OCI-LY7 (cell line): ENCODE measurements around the gene MYO18B. TPM values are rescaled to one million over a fixed set of nuclear protein-coding genes. Genes with fewer than 3 reads are reported as not detected.

Experiments
- BruUV-seq: library from RNA; stranded (reverse); fragments of 400-500 nt; replicated peaks from 2 replicates; lab custom pipeline; 2021; lab: Mats Ljungman, UMichigan
- CTCF ChIA-PET: fragments of 300-600 bp; sonication (Branson Sonifier 250); formaldehyde crosslinking; loops from one replicate; lab custom pipeline; 2022; ENCODE audit warnings: antibody characterized with exemption; ENCODE audit not compliant: unreplicated experiment; lab: Charles Lee
- POLR2A ChIA-PET: fragments of 300-600 bp; sonication (Branson Sonifier 250); formaldehyde crosslinking; loops from one replicate; lab custom pipeline; 2022; ENCODE audit warnings: antibody characterized with exemption; lab: Charles Lee
- DNase-seq: peaks from one replicate; pipeline ENCODE4 v3.0.0-alpha.2; 2015; ENCODE audit warnings: low spot score
- H2AFZ ChIP-seq: fragments of 200-600 bp; sonication (generic), shearing (Covaris generic); 2 replicates; pipeline ENCODE4 v1.6.1; 2014; ENCODE audit warnings: mild to moderate bottlenecking, antibody characterized with exemption, low read length, moderate library complexity
- H3K27ac ChIP-seq: fragments of 200-600 bp; sonication (generic); 2 replicates; pipeline ENCODE4 v1.5.1; 2014; ENCODE audit warnings: mixed run types, low read depth, mild to moderate bottlenecking, moderate library complexity, low read length, inconsistent platforms; ENCODE audit not compliant: poor library complexity, severe bottlenecking
- H3K36me3 ChIP-seq: fragments of 200-600 bp; sonication (generic); 2 replicates; pipeline ENCODE4 v1.6.1; 2014; ENCODE audit warnings: mild to moderate bottlenecking, antibody characterized with exemption, low read length, moderate library complexity, mixed read lengths; ENCODE audit not compliant: insufficient read depth
- H3K4me1 ChIP-seq: fragments of 200-600 bp; sonication (generic); 2 replicates; pipeline ENCODE4 v1.5.1; 2014; ENCODE audit warnings: mild to moderate bottlenecking, low read length; ENCODE audit not compliant: insufficient read depth, poor library complexity, severe bottlenecking
- H3K4me2 ChIP-seq: fragments of 200-600 bp; sonication (generic); 2 replicates; pipeline ENCODE4 v1.6.1; 2014; ENCODE audit warnings: mild to moderate bottlenecking, low read length
- H3K4me3 ChIP-seq: fragments of 200-600 bp; sonication (generic); 2 replicates; pipeline ENCODE4 v1.5.1; 2014; ENCODE audit warnings: mild to moderate bottlenecking, low read depth, low read length; ENCODE audit not compliant: poor library complexity, severe bottlenecking
- H3K79me2 ChIP-seq: fragments of 200-600 bp; sonication (generic); 2 replicates; pipeline ENCODE4 v1.6.1; 2016; ENCODE audit warnings: low read depth, mild to moderate bottlenecking, low read length, moderate library complexity, mixed read lengths; ENCODE audit not compliant: insufficient read depth
- H3K9me2 ChIP-seq: fragments of 200-600 bp; sonication (generic); 2 replicates; pipeline ENCODE4 v1.6.1; 2016; ENCODE audit warnings: mild to moderate bottlenecking, low read length, mixed read lengths; ENCODE audit not compliant: insufficient read depth
- H3K9me3 ChIP-seq: fragments of 200-600 bp; sonication (generic); 2 replicates; pipeline ENCODE4 v1.6.1; 2014; ENCODE audit warnings: mild to moderate bottlenecking, mixed run types, low read length, mixed read lengths
- H4K20me1 ChIP-seq: fragments of 200-600 bp; sonication (generic); 2 replicates; pipeline ENCODE4 v1.6.1; 2014; ENCODE audit warnings: mild to moderate bottlenecking, antibody characterized with exemption, low read length, moderate library complexity, mixed read lengths; ENCODE audit not compliant: insufficient read depth
- CTCF ChIP-seq: fragments of 200-600 bp; sonication (generic); conservative IDR thresholded peaks from 2 replicates; pipeline ENCODE4 v1.5.1; 2014; ENCODE audit warnings: mild to moderate bottlenecking, antibody characterized with exemption, low read length, moderate library complexity, mixed read lengths
- EZH2phosphoT487 ChIP-seq: fragments of 200-600 bp; sonication (generic); IDR thresholded peaks from 2 replicates; pipeline ENCODE4 v1.6.1; 2018; ENCODE audit warnings: low read depth, borderline replicate concordance, mild to moderate bottlenecking, mixed run types, antibody characterized with exemption, low read length, moderate library complexity, mixed read lengths
- intact Hi-C: fragments of 100-400 bp; cut with micrococcal nuclease; formaldehyde crosslinking; loops from one replicate; pipeline ENCODE4 v1.10.0; 2022; ENCODE audit not compliant: unreplicated experiment
- total RNA-seq, 2 experiments: library from RNA; depleted of rRNA in 1 of 2; stranded (reverse); fragments of >200 nt in 1 of 2; shearing (Covaris generic) in 1 of 2; gene quantifications; 2 replicates each; pipeline ENCODE4 v1.2.3, GENCODE V29; 2014 to 2022

MYO18B gene
- total RNA-seq, 2 experiments from 2014 or later: not detected

- H3K4me1 ChIP-seq: no peaks in the 10 kb centered on the region
- CTCF ChIA-PET: no interaction called here
- intact Hi-C loops: no loop called here
- no peaks in the 10 kb centered on the region for H3K36me3 ChIP-seq
- no peak overlapping the region for H3K4me3 ChIP-seq
- no peak overlapping the region for H3K27ac ChIP-seq
- H3K9me2 ChIP-seq: no peaks in the 10 kb centered on the region
- TF ChIP-seq EZH2phosphoT487: no peak
- TF ChIP-seq CTCF: no peak
- no peaks in the 10 kb centered on the region for H4K20me1 ChIP-seq
- no peak overlapping the region for H3K4me2 ChIP-seq
- BruUV-seq: no TSS peak
- H2AFZ ChIP-seq: no peak overlapping the region
- no peak for DNase-seq
- POLR2A ChIA-PET: no interaction called here
- H3K79me2 ChIP-seq: no peaks in the 10 kb centered on the region
- no peaks in the 10 kb centered on the region for H3K9me3 ChIP-seq
Measured at GRCh38 chr22:25834490-25834889, 92.5 kb downstream of the MYO18B start.

- DNase-seq: no peak
- H3K9me3 ChIP-seq: no peaks in the 10 kb centered on the region
- CTCF ChIA-PET: no interaction called here
- H3K79me2 ChIP-seq: no peaks in the 10 kb centered on the region
- H3K4me3 ChIP-seq: no peak overlapping the region
- no peak overlapping the region for H3K4me2 ChIP-seq
- no peaks in the 10 kb centered on the region for H3K9me2 ChIP-seq
- TF ChIP-seq EZH2phosphoT487: no peak
- TF ChIP-seq CTCF: no peak
- H3K27ac ChIP-seq: no peak overlapping the region
- POLR2A ChIA-PET: no interaction called here
- no peaks in the 10 kb centered on the region for H3K4me1 ChIP-seq
- no TSS peak for BruUV-seq
- intact Hi-C loops: no loop called here
- H3K36me3 ChIP-seq: no peaks in the 10 kb centered on the region
- no peaks in the 10 kb centered on the region for H4K20me1 ChIP-seq
- H2AFZ ChIP-seq: no peak overlapping the region
Measured at GRCh38 chr22:25835348-25835747, 93.4 kb downstream of the MYO18B start.

- H3K4me3 ChIP-seq: no peak overlapping the region
- POLR2A ChIA-PET: no interaction called here
- no peak overlapping the region for H3K27ac ChIP-seq
- no peaks in the 10 kb centered on the region for H3K9me2 ChIP-seq
- TF ChIP-seq CTCF (no peak), EZH2phosphoT487 (no peak)
- H3K79me2 ChIP-seq: no peaks in the 10 kb centered on the region
- no peak for DNase-seq
- H2AFZ ChIP-seq: no peak overlapping the region
- H3K4me2 ChIP-seq: no peak overlapping the region
- no peaks in the 10 kb centered on the region for H3K9me3 ChIP-seq
- intact Hi-C loops: no loop called here
- H4K20me1 ChIP-seq: no peaks in the 10 kb centered on the region
- H3K36me3 ChIP-seq: no peaks in the 10 kb centered on the region
- H3K4me1 ChIP-seq: no peaks in the 10 kb centered on the region
- CTCF ChIA-PET: no interaction called here
- BruUV-seq: no TSS peak
Measured at GRCh38 chr22:25837288-25837900, 95.4 kb downstream of the MYO18B start.
